IPS-15b (cell line): ENCODE results near the gene UBE2E3.
"Not testable (repeated sequence)": the region's sequence is repeated elsewhere in the genome, so short reads cannot be mapped to it uniquely, and the experiment has no call there.

ENCODE experiments used
- H3K27me3 ChIP-seq: one replicate; pipeline ENCODE4 v1.6.1; 2013; ENCODE audit warnings: low read length; ENCODE audit not compliant: control insufficient read depth, insufficient read depth
- H3K36me3 ChIP-seq: one replicate; pipeline ENCODE4 v1.6.1; 2013; ENCODE audit warnings: low read length; ENCODE audit not compliant: control insufficient read depth, insufficient read depth
- H3K4me1 ChIP-seq: one replicate; pipeline ENCODE4 v1.6.1; 2013; ENCODE audit warnings: mild to moderate bottlenecking, low read length; ENCODE audit not compliant: control insufficient read depth, insufficient read depth
- H3K4me3 ChIP-seq: one replicate; pipeline ENCODE4 v1.5.1; 2013; ENCODE audit warnings: low read depth, low read length
- H3K9ac ChIP-seq: one replicate; pipeline ENCODE4 v1.6.1; 2013; ENCODE audit warnings: low read depth, mild to moderate bottlenecking, low read length
- H3K9me3 ChIP-seq: one replicate; pipeline ENCODE4 v1.6.1; 2013; ENCODE audit warnings: mild to moderate bottlenecking, low read length; ENCODE audit not compliant: control insufficient read depth, insufficient read depth

Gene UBE2E3

GRCh38 chr2:181070119-181070835, 89.9 kb downstream of the UBE2E3 start:
- Histone ChIP-seq H3K27me3 (no peaks in the 10 kb centered on the region), H3K9ac (no peak overlapping the region), H3K36me3 (no peaks in the 10 kb centered on the region), H3K4me1 (peaks cover 3% of the 10 kb centered on the region), H3K9me3 (no peaks in the 10 kb centered on the region), H3K4me3 (no peak overlapping the region)

- H3K27me3 ChIP-seq = no peaks in the 10 kb centered on the region
- H3K36me3 ChIP-seq = no peaks in the 10 kb centered on the region
- H3K4me1 ChIP-seq = peaks cover 3% of the 10 kb centered on the region
- no peaks in the 10 kb centered on the region for H3K9me3 ChIP-seq
- H3K9ac ChIP-seq = no peak overlapping the region
- no peak overlapping the region for H3K4me3 ChIP-seq
These were observed 90.4 kb downstream of the UBE2E3 start for GRCh38 chr2:181070836-181071200.

GRCh38 chr2:181072486-181073235, 92.3 kb downstream of the UBE2E3 start:
- H3K27me3 ChIP-seq = no peaks in the 10 kb centered on the region
- no peaks in the 10 kb centered on the region for H3K9me3 ChIP-seq
- no peak overlapping the region for H3K4me3 ChIP-seq
- H3K9ac ChIP-seq = no peak overlapping the region
- H3K4me1 ChIP-seq = no peaks in the 10 kb centered on the region
- H3K36me3 ChIP-seq = no peaks in the 10 kb centered on the region

GRCh38 chr2:181073896-181074295, 93.5 kb downstream of the UBE2E3 start:
- Histone ChIP-seq H3K27me3 (no peaks in the 10 kb centered on the region), H3K4me1 (no peaks in the 10 kb centered on the region), H3K4me3 (no peak overlapping the region), H3K9ac (no peak overlapping the region), H3K36me3 (no peaks in the 10 kb centered on the region), H3K9me3 (no peaks in the 10 kb centered on the region)

- H3K36me3 ChIP-seq = no peaks in the 10 kb centered on the region
- no peaks in the 10 kb centered on the region for H3K9me3 ChIP-seq
- no peaks in the 10 kb centered on the region for H3K27me3 ChIP-seq
- H3K9ac ChIP-seq = no peak overlapping the region
- H3K4me1 ChIP-seq = no peaks in the 10 kb centered on the region
- no peak overlapping the region for H3K4me3 ChIP-seq
These were observed 94.1 kb downstream of the UBE2E3 start for GRCh38 chr2:181074457-181074856.

GRCh38 chr2:181076658-181077057, 96.3 kb downstream of the UBE2E3 start:
- no peaks in the 10 kb centered on the region for H3K27me3 ChIP-seq
- no peak overlapping the region for H3K9ac ChIP-seq
- H3K4me3 ChIP-seq = no peak overlapping the region
- no peaks in the 10 kb centered on the region for H3K4me1 ChIP-seq
- no peaks in the 10 kb centered on the region for H3K36me3 ChIP-seq
- no peaks in the 10 kb centered on the region for H3K9me3 ChIP-seq

GRCh38 chr2:181077128-181077709, 96.8 kb downstream of the UBE2E3 start:
- Histone ChIP-seq H3K9ac (no peak overlapping the region), H3K9me3 (no peaks in the 10 kb centered on the region), H3K4me3 (no peak overlapping the region)

GRCh38 chr2:181083140-181083539, 102.7 kb downstream of the UBE2E3 start:
- Histone ChIP-seq H3K36me3 (no peaks in the 10 kb centered on the region), H3K4me1 (no peaks in the 10 kb centered on the region), H3K9me3 (no peaks in the 10 kb centered on the region), H3K9ac (no peak overlapping the region), H3K27me3 (no peaks in the 10 kb centered on the region), H3K4me3 (no peak overlapping the region)

More at GRCh38 chr2:181077128-181077709, 96.8 kb downstream of the UBE2E3 start:
- no peaks in the 10 kb centered on the region for H3K4me1 ChIP-seq
- H3K27me3 ChIP-seq = no peaks in the 10 kb centered on the region
- H3K36me3 ChIP-seq = no peaks in the 10 kb centered on the region

GRCh38 chr2:181085734-181086133, 105.3 kb downstream of the UBE2E3 start:
- Histone ChIP-seq H3K9me3 (no peaks in the 10 kb centered on the region), H3K4me1 (no peaks in the 10 kb centered on the region), H3K4me3 (no peak overlapping the region), H3K27me3 (no peaks in the 10 kb centered on the region), H3K9ac (no peak overlapping the region), H3K36me3 (no peaks in the 10 kb centered on the region)

GRCh38 chr2:181091920-181092319, 111.5 kb downstream of the UBE2E3 start:
- H3K4me3 ChIP-seq, H3K36me3 ChIP-seq, H3K4me1 ChIP-seq, H3K9ac ChIP-seq, H3K9me3 ChIP-seq, H3K27me3 ChIP-seq: not testable (repeated sequence)

GRCh38 chr2:181095486-181095885, 115.1 kb downstream of the UBE2E3 start:
- Histone ChIP-seq H3K36me3 (no peaks in the 10 kb centered on the region), H3K9me3 (no peaks in the 10 kb centered on the region), H3K4me3 (no peak overlapping the region), H3K9ac (no peak overlapping the region), H3K27me3 (no peaks in the 10 kb centered on the region), H3K4me1 (no peaks in the 10 kb centered on the region)

GRCh38 chr2:181103659-181104058, 123.3 kb downstream of the UBE2E3 start:
- Histone ChIP-seq H3K9me3 (no peaks in the 10 kb centered on the region), H3K4me1 (peaks cover 13% of the 10 kb centered on the region), H3K27me3 (no peaks in the 10 kb centered on the region)

More at GRCh38 chr2:181103659-181104058, 123.3 kb downstream of the UBE2E3 start:
- Histone ChIP-seq H3K9ac (no peak overlapping the region), H3K36me3 (no peaks in the 10 kb centered on the region), H3K4me3 (no peak overlapping the region)
